GM23338 (cell line): ENCODE data around the gene DDX59.

ENCODE experiments used
- EZH2 ChIP-seq: fragments of 200-600 bp; sonication (generic); IDR thresholded peaks from one replicate; pipeline ENCODE4 v1.8.0; 2017; ENCODE audit warnings: antibody characterized with exemption, mild to moderate bottlenecking, low read depth; ENCODE audit not compliant: unreplicated experiment
- POLR2AphosphoS5 ChIP-seq: IDR thresholded peaks from 2 replicates; pipeline ENCODE4 v1.6.1; 2016; ENCODE audit warnings: antibody characterized with exemption, low read depth
- REST ChIP-seq: IDR thresholded peaks from one replicate; pipeline ENCODE4 v1.6.1; 2018; ENCODE audit warnings: antibody characterized with exemption; ENCODE audit not compliant: unreplicated experiment
- TF ChIP-seq, protein P1 (sequence below), 2 experiments: fragments of 200-600 bp in 1 of 2; sonication (generic) in 1 of 2; conservative IDR thresholded peaks; 2 replicates each; pipeline versions ENCODE4 v1.5.1 to v1.6.1; 2016 to 2017; ENCODE audit warnings: antibody characterized with exemption in 2 of 2, low read depth in 2 of 2, mild to moderate bottlenecking in 2 of 2, moderate library complexity in 1 of 2

DNA sequence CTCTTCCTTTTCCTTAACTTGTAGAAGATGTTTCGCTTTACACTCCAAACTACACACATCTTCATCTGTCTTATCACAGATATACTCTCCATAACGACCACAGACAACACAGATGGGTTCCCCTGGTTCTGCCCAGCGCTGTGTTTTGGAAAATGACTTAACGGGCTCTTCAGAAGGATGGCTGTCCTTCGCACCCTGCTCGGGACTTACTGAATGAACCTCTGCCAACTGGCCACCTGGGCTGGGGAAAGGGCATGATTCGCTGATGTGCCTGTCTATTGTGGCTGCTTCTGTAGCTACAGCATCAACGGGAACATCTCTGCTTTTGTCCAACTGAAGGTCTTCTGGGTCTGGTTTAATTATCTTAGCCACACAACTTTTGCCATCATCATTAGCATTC is 3.4 kb downstream of the DDX59 start:
- TF ChIP-seq, protein P1, sequence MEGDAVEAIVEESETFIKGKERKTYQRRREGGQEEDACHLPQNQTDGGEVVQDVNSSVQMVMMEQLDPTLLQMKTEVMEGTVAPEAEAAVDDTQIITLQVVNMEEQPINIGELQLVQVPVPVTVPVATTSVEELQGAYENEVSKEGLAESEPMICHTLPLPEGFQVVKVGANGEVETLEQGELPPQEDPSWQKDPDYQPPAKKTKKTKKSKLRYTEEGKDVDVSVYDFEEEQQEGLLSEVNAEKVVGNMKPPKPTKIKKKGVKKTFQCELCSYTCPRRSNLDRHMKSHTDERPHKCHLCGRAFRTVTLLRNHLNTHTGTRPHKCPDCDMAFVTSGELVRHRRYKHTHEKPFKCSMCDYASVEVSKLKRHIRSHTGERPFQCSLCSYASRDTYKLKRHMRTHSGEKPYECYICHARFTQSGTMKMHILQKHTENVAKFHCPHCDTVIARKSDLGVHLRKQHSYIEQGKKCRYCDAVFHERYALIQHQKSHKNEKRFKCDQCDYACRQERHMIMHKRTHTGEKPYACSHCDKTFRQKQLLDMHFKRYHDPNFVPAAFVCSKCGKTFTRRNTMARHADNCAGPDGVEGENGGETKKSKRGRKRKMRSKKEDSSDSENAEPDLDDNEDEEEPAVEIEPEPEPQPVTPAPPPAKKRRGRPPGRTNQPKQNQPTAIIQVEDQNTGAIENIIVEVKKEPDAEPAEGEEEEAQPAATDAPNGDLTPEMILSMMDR (conservative IDR thresholded peaks at IDR 0.05; ENCODE audit: low read depth in 2 of 2) = no peak
- TF ChIP-seq EZH2 (no peak), POLR2AphosphoS5 (no peak), REST (no peak)
